Activated T-helper 2 cell treated with anti-CD3 and anti-CD28 coated beads, Interferon-gamma antibody, Interleukin-2, Interleukin-4, amounts not matched to agents 10 μg/mL and 5 μg/mL and 100 μg/mL, durations not matched to agents 14 hours and 24 hours and 36 hours (primary cell): ENCODE measurements around the gene TENT5C. TPM values are rescaled to one million over a fixed set of nuclear protein-coding genes. Genes with fewer than 3 reads are reported as not detected.

Source experiments
- DNase-seq: peaks from one replicate; pipeline ENCODE4 v3.0.0; 2021; ENCODE audit warnings: low spot score
- H3K27ac Mint-ChIP-seq: one replicate; pipeline ENCODE4 v1.8.0; 2021; ENCODE audit warnings: mixed read lengths
- H3K27me3 Mint-ChIP-seq: one replicate; pipeline ENCODE4 v1.8.0; 2021; ENCODE audit warnings: low read depth, mixed read lengths
- H3K36me3 Mint-ChIP-seq: one replicate; pipeline ENCODE4 v1.8.0; 2021; ENCODE audit warnings: low read depth, mixed read lengths
- H3K4me1 Mint-ChIP-seq: one replicate; pipeline ENCODE4 v1.8.0; 2021; ENCODE audit warnings: low read depth, mixed read lengths
- H3K4me3 Mint-ChIP-seq: one replicate; pipeline ENCODE4 v1.8.0; 2021; ENCODE audit warnings: low read depth, mild to moderate bottlenecking, moderate library complexity, mixed read lengths
- H3K9me3 Mint-ChIP-seq: one replicate; pipeline ENCODE4 v1.8.0; 2021; ENCODE audit warnings: mixed read lengths
- intact Hi-C: fragments of 100-400 bp; cut with micrococcal nuclease; formaldehyde crosslinking; loops from one replicate; pipeline ENCODE4 v1.15.1; 2023
- total RNA-seq: library from RNA; stranded (reverse); gene quantifications from 2 replicates; pipeline ENCODE4 v1.2.3, GENCODE V29; 2022

The TENT5C gene
- total RNA-seq, 1 donor from 2014 or later = 11.2 TPM

DNA sequence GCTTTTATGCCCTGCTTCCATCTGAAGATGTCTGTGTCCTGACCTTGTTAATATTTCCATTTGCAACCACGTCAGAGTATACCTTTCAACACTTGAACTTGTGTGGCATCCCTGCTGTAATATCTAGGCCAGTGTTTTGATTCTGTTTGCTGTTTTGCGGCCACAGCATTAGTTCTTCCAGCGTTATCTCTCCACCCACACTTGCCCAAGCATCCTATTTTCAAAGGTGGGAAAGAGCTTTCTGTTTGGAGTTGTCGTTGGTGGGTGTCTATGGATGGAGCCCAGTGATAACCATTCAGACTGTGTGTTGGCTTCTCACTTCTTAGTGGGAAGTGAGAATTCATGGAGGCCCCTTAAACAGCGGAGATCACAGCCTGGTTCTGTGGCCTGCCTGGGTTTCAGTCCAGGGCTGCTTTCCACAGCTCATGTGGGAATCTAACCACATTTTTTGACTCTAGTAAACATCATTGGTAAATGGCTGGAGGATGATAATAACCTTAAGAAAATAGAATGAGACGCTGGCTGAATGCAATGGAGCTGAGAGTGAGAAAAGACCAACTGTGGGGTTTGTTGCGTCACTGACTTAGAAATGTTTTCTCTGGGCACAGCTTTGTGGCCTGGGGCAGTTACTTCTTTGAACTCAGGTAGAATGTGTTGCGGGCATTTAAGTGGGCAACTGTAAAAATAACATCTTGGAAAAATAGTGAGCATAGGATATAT lies 7.6 kb downstream of the TENT5C start:
- Mint-ChIP-seq H3K4me1 (peaks cover 69% of the 10 kb centered on the region), H3K27me3 (peaks cover 13% of the 10 kb centered on the region), H3K27ac (no peak overlapping the region), H3K4me3 (no peak overlapping the region), H3K9me3 (no peaks in the 10 kb centered on the region), H3K36me3 (peaks cover 62% of the 10 kb centered on the region)
- intact Hi-C loops = no loop called here
- no peak for DNase-seq

DNA sequence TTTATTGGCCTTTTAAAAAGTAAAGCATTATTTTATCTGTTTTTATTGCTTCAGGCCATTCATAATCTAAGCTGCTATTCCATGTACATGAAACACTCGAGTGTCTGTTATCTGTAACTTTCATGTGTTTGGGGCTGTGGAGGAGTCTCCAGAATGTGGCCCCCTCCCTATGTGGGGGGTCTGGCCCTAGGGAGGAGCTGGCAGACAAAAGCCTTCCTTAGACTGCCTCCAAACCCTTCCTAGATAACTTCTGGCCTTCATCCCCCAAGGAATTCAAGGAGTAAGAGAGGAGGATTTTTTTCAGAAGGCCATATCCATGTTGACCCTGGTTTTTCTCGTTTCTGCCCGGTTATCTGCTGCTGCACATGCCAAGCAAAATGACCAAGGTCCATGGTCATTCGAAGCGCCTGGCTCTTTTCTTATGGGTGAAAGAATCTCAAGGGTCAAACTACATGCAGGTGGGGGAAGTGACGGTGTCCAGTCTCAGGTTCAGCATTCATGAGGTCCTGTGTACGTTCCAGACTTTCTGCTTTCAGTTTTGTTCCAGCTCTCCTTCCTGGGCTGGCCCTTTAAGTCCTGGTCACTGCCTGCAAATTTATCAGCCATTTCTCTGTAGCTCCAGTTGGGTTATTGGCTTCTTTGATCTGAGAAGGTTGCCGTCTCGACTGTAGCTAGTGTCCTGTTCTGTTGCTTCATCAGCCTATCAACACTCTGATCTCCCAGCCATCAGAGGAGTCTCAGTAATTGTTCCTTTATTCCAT lies 8.3 kb downstream of the TENT5C start:
- intact Hi-C loops = no loop called here
- no peak for DNase-seq
- Mint-ChIP-seq H3K9me3 (no peaks in the 10 kb centered on the region), H3K36me3 (peaks cover 58% of the 10 kb centered on the region), H3K4me3 (no peak overlapping the region), H3K27ac (no peak overlapping the region), H3K27me3 (peaks cover 13% of the 10 kb centered on the region), H3K4me1 (peaks cover 64% of the 10 kb centered on the region)

DNA sequence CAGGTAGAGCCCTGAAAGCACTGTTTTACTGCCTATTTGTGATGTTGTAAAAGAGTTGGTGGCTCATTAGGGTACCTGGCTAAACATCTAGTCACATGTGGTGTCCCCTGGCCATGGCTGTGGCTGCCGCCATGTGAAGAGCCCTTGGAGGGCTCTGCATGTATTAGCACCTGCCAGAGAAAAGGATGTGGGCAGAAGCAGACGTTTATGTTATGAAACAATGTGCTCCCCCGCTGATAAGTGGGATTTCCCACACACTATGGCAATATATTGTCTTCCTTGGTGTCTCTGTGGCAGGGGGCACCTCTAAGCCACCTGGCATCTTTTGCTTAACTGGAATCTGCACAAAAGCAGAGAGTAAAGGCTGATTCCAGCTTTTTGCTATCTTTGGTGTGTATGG lies 9.6 kb downstream of the TENT5C start:
- intact Hi-C loops = loop anchor here (1.0 kb wide), 1 partner anchor 9 kb away; the partner anchor contains the start of gene TENT5C
- peaks cover 45% of the 10 kb centered on the region for H3K36me3 Mint-ChIP-seq
- no peaks in the 10 kb centered on the region for H3K9me3 Mint-ChIP-seq
- no peak for DNase-seq
- H3K27me3 Mint-ChIP-seq = peaks cover 12% of the 10 kb centered on the region
- H3K27ac Mint-ChIP-seq = no peak overlapping the region
- H3K4me3 Mint-ChIP-seq = no peak overlapping the region
- H3K4me1 Mint-ChIP-seq = peaks cover 59% of the 10 kb centered on the region

DNA sequence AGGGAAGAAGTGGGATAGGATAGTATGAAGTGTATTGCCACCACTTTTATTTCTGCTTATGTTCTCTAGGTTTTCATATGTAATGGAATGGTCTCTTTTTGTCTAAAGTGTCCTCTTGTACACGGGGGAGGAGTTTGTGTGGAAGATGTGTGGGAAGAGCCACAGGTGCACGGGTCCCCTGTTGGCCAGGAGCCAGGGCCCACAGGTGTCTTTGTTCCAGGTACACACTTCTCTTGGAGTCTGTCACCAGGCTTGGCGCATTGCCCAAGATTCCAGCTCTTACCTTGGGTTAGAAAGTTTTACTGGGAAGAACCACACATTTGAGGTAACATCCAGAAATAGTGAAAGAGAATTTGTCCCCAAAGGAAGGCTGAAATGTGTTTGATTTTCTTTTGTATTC lies 10.5 kb downstream of the TENT5C start:
- Mint-ChIP-seq H3K9me3 (no peaks in the 10 kb centered on the region), H3K27me3 (peaks cover 12% of the 10 kb centered on the region), H3K4me3 (no peak overlapping the region), H3K36me3 (peaks cover 39% of the 10 kb centered on the region), H3K4me1 (peaks cover 59% of the 10 kb centered on the region), H3K27ac (no peak overlapping the region)
- intact Hi-C loops = no loop called here
- DNase-seq = no peak

DNA sequence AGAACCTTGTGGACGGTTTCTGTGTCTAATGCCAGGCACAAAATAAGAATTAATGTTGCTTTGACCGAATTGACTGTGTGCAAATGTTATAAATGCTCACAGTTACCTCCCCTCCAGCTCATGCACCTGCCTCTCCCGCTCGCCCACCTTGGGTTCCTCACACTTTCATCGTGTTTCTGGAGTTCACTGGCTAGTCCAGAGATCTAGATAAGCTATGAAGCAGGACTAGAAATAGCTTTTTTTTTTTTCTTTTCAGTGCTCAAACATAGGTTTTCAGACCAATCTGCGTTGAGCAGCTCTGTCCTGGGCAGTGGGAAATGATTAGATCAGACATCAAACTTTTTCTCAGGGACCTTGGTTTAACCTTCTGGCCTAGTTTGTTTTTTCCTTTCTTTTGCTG lies 11.1 kb downstream of the TENT5C start:
- Mint-ChIP-seq H3K27me3 (peaks cover 12% of the 10 kb centered on the region), H3K9me3 (no peaks in the 10 kb centered on the region), H3K4me3 (no peak overlapping the region), H3K27ac (no peak overlapping the region), H3K36me3 (peaks cover 36% of the 10 kb centered on the region), H3K4me1 (peaks cover 57% of the 10 kb centered on the region)
- intact Hi-C loops = no loop called here
- no peak for DNase-seq

DNA sequence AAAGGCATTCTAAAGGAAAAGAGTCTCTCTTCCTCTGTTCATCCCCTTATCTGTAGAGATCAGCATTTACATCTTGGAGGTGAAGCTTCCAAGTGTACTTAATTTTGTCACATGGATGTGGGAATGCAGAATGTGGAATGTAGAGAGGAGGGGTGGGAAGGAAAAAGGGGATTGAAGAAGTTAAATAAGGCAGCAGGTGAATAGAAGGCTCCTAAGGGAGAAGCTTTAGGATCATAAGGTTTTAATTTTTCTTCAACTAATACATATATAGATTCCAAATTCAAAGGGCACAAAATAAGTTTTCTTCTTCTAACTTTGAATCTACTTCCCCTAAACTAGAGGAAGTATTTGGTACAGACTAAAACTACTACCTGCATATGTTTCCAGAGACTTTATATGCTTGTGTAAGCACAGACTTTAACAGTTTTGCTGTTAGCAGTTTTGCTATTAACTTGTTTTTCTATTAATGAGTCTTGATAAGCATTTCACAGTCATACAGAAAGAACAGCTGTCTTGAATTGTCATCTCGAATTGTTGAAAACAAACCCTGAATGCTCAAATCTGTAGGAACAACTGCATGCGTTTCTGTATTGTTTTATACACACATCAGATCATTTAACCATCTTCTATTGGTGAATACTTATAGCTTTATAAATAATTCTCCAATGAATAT lies 12.7 kb downstream of the TENT5C start:
- H3K4me1 Mint-ChIP-seq = peaks cover 53% of the 10 kb centered on the region
- peaks cover 12% of the 10 kb centered on the region for H3K27me3 Mint-ChIP-seq
- H3K27ac Mint-ChIP-seq = no peak overlapping the region
- intact Hi-C loops = no loop called here
- no peak overlapping the region for H3K4me3 Mint-ChIP-seq
- DNase-seq = no peak
- H3K36me3 Mint-ChIP-seq = peaks cover 46% of the 10 kb centered on the region
- H3K9me3 Mint-ChIP-seq = no peaks in the 10 kb centered on the region

DNA sequence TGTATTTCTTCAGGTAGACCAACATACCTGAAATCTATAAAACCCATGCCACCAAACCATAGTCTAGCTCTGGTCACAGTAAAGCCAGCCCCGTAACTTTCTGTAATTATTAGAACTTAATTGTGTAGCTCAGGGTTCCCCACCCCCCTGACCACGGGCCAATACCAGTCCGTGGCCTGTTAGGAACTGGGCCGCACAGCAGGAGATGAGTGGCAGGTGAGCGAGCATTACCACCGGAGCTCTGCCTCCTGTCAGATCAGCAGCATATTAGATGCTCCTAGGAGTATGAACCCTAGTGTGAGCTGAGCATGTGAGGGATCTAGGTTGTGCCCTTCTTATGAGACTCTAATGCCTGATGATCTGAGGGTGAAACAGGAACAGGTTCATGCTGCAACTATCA lies 14.6 kb downstream of the TENT5C start:
- peaks cover 35% of the 10 kb centered on the region for H3K4me1 Mint-ChIP-seq
- H3K27me3 Mint-ChIP-seq = peaks cover 3% of the 10 kb centered on the region
- no peak for DNase-seq
- H3K4me3 Mint-ChIP-seq = no peak overlapping the region
- H3K9me3 Mint-ChIP-seq = no peaks in the 10 kb centered on the region
- H3K27ac Mint-ChIP-seq = no peak overlapping the region
- intact Hi-C loops = no loop called here
- H3K36me3 Mint-ChIP-seq = peaks cover 49% of the 10 kb centered on the region

DNA sequence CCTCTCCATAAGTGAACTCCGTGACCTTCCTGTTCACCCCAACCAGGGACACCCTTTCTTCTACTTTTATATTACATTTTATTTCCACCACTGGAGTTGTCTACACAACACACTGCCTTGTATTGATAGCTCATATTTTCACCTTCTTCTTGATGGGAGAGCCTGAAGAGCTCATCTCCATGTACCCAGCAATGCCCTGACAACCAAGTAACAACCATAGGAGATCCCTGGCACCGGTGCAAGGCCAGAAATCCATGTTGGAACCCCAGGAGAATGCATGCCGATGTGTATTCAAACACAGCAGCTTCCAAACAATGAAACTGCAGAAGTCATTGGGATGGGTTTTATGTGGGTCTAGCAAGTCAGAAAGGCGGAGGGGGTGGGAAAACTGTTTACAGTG lies 15.5 kb downstream of the TENT5C start:
- Mint-ChIP-seq H3K36me3 (peaks cover 44% of the 10 kb centered on the region), H3K4me3 (no peak overlapping the region), H3K4me1 (peaks cover 26% of the 10 kb centered on the region), H3K9me3 (no peaks in the 10 kb centered on the region), H3K27me3 (peaks cover under 1% of the 10 kb centered on the region), H3K27ac (no peak overlapping the region)
- no peak for DNase-seq
- intact Hi-C loops = no loop called here

DNA sequence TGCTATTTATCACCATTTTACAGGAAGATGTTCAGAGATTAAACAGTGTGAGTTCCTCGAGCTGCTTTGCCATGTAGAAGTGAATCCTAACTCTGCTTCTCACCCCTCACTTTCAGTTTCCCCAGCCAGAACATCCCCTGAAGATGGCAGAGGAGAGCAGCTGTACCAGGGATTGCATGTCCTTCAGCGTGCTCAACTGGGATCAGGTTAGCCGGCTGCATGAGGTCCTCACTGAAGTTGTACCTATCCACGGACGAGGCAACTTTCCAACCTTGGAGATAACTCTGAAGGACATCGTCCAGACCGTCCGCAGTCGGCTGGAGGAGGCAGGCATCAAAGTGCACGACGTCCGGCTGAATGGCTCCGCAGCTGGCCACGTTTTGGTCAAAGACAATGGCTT lies 16.9 kb downstream of the TENT5C start:
- peaks cover 49% of the 10 kb centered on the region for H3K36me3 Mint-ChIP-seq
- H3K4me1 Mint-ChIP-seq = peaks cover 24% of the 10 kb centered on the region

DNA sequence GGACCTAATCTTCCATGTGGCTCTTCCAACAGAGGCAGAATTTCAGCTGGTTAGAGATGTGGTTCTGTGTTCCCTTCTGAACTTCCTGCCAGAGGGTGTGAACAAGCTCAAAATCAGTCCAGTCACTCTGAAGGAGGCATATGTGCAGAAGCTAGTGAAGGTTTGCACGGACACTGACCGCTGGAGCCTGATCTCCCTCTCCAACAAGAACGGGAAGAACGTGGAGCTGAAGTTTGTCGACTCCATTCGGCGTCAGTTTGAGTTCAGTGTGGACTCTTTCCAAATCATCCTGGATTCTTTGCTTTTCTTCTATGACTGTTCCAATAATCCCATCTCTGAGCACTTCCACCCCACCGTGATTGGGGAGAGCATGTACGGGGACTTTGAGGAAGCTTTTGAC lies 17.3 kb downstream of the TENT5C start:
- DNase-seq = no peak
- Mint-ChIP-seq H3K36me3 (peaks cover 46% of the 10 kb centered on the region), H3K27ac (no peak overlapping the region), H3K4me1 (peaks cover 22% of the 10 kb centered on the region), H3K27me3 (no peaks in the 10 kb centered on the region), H3K9me3 (no peaks in the 10 kb centered on the region), H3K4me3 (no peak overlapping the region)
- intact Hi-C loops = no loop called here

More for the DNA sequence above, 16.9 kb downstream of the TENT5C start:
- no peaks in the 10 kb centered on the region for H3K27me3 Mint-ChIP-seq
- H3K4me3 Mint-ChIP-seq = no peak overlapping the region
- no peaks in the 10 kb centered on the region for H3K9me3 Mint-ChIP-seq
- no peak overlapping the region for H3K27ac Mint-ChIP-seq
- DNase-seq = no peak
- intact Hi-C loops = no loop called here

DNA sequence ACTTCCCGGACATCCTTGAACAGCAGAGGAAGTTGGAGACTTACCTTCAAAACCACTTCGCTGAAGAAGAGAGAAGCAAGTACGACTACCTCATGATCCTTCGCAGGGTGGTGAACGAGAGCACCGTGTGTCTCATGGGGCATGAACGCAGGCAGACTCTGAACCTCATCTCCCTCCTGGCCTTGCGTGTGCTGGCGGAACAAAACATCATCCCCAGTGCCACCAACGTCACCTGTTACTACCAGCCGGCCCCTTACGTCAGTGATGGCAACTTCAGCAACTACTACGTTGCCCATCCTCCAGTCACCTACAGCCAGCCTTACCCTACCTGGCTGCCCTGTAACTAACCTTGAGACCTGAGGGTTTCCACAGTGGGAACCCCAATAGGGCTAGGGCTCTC lies 17.9 kb downstream of the TENT5C start:
- Mint-ChIP-seq H3K4me1 (peaks cover 19% of the 10 kb centered on the region), H3K9me3 (no peaks in the 10 kb centered on the region), H3K27ac (no peak overlapping the region), H3K27me3 (no peaks in the 10 kb centered on the region), H3K4me3 (no peak overlapping the region), H3K36me3 (peaks cover 46% of the 10 kb centered on the region)
- intact Hi-C loops = no loop called here
- DNase-seq = no peak

DNA sequence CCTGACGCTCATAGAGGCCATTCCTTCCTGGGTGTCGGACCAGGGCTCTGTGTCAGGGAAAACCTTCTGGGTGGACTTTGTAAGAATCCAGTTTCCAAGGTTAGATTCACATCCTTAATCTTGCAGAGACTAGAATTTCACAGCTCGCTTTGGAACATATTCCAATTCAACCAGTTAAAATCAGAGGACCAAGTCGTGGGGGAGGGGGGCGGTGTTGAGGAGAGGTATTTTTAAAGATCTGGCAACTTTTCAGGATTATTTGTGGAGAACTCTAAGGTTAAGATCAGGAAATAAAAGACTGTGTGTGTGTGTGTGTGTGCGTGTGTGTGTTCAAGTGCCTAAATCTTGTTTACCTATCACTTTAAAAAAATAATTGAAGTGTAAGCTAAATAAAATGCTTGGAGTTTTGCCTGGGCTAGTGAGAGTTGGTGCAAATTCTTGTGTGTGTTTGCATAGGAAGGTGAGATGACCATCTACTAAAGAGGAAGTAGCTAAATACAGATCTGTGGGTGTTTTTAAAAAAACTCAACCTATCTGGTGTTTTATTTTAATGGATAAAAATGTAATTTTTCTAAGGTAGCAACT lies 21.8 kb downstream of the TENT5C start:
- peaks cover 5% of the 10 kb centered on the region for H3K27me3 Mint-ChIP-seq
- peaks cover 20% of the 10 kb centered on the region for H3K4me1 Mint-ChIP-seq
- intact Hi-C loops = no loop called here

More for the DNA sequence above, 21.8 kb downstream of the TENT5C start:
- H3K36me3 Mint-ChIP-seq = peaks cover 48% of the 10 kb centered on the region
- H3K27ac Mint-ChIP-seq = no peak overlapping the region
- no peaks in the 10 kb centered on the region for H3K9me3 Mint-ChIP-seq
- no peak overlapping the region for H3K4me3 Mint-ChIP-seq
- no peak for DNase-seq
